SW 1271 (cell line): ENCODE data around the gene CTNNA2.
A peak's percentile ranks its signal among the peaks of the same experiment; 100 is the strongest.
"Not testable (repeated sequence)": the region's sequence is repeated elsewhere in the genome, so short reads cannot be mapped to it uniquely, and the experiment has no call there.

Source experiments
- DNase-seq, 2 experiments: peaks; one replicate each; lab custom pipeline; 2025; lab: John Stamatoyannopoulos, UW

CTNNA2 gene

GRCh38 chr2:80032684-80033083 is 519.8 kb downstream of the CTNNA2 start:
- DNase-seq = not testable (repeated sequence)

DNA sequence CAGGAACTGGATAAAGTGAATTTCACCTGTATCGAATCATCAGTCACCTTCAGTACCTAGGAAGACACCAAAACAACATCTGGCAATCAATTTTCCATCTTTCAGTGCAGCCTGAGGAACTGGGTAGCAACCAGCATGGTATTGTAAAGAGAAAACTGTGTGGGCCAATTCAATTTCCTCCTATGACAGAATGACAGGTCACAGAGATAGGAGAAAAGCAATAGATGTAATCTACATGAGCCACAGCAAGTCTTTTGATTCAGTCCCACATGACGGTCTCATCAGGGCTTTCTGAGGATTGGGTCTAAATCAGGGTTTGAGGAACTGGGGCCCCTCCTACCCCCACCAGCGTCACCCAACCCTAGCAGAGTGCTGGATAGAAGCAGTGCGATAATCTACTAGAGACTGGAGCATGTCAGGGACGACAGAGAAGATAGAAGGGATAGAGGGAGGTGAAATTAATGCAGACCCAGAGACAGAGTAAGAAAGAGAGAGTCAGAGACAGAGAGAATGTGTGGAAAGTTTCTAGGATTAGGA is 523.0 kb downstream of the CTNNA2 start:
- no peak for DNase-seq

GRCh38 chr2:80037310-80037709 is 524.5 kb downstream of the CTNNA2 start:
- DNase-seq = no peak

GRCh38 chr2:80040226-80040625 is 527.4 kb downstream of the CTNNA2 start:
- DNase-seq = no peak

GRCh38 chr2:80042635-80043034 is 529.8 kb downstream of the CTNNA2 start:
- DNase-seq = no peak

- no peak for DNase-seq
Observed at GRCh38 chr2:80048296-80048695, 535.4 kb downstream of the CTNNA2 start.

- DNase-seq = no peak
Observed at GRCh38 chr2:80050246-80050645, 537.4 kb downstream of the CTNNA2 start.

DNA sequence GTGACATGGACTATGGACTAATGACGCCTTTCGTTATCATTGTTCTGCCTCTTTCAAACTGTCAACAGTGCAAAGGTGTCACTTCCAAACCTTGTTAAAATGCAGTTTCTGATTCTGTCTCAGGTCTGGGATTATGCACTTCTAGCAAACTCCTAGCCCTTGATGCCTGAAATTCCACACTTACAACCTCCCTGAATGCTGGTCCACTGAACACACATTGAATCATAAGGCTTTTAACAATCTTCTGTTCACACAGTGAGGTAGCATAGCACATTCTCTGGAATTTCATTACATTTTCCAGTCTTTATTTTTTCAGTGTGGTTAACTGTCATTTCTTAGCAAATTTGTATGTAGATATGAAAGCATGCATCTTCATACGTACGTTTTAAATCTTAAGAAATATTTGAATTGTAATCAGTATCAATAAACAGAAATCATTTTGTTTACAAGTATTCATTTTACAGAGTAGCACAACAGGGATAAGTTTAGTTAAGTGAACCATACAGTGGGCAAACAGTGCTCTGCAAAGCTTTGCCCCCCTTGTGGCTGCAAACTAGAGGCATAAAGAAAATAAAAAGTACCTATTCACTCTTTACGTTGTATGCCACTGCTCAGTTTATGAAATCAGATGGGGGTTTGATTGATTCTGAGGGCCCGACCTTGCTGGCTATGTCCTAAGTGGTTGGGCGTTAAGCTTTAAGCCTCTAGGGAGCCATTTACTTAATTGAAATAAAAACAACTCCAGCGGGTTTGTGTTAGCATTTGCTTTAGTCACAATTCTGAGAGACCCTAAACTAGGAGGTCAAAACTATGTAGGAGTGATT is 540.9 kb downstream of the CTNNA2 start:
- DNase-seq = no peak

DNA sequence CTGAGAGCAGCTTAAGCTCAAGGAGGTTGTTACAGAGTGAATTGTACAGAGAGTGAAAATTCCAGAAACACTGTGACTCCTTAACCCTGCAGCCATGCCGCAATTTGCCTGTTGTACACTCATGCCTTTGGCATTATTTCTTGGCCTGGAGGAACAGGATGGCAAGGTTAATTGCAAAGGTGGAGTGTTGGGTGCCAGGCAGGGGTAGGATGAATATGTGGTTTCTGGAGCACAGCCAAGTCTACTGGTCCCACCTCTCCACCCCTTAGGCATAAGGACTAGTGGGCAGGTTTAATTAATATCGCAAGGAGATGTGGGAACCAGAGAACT is 541.5 kb downstream of the CTNNA2 start:
- no peak for DNase-seq

DNA sequence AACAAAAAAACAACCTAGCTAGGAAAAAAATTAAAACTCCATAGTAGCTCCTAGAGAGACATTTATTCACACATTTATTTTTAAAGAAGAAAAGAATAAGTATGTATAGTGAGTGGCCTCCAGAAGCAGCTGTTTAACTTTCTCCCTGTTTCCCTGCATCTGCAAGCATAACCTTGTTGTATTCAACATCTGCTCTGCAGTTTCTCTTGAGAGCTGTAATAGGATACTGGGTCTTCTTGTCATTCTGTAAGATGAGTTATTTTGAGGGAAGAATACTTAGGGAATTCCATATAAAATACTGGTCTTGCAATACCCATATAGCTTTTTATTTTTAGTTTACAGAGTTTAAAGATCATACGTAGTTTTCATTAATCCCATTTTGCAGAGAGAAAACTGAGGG is 545.1 kb downstream of the CTNNA2 start:
- DNase-seq = no peak

DNA sequence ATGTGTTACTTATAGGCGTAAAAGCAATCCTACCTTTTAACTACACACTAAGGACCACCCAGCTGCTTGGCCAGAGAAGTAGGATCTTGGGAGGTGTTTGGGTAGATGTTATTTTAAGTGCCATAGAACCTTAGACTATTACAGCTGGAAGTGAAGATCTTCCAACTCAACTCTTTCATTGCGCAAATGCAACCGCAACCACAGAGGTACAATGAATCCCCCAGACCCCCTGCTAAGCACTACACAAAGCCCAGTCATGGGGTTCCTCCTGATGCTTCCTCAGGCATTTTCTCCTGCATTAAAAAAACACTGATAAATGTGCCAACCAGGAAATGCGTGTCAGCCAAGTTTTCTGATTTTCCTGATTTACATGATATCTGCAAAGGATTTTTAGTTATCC is 545.7 kb downstream of the CTNNA2 start:
- no peak for DNase-seq

DNA sequence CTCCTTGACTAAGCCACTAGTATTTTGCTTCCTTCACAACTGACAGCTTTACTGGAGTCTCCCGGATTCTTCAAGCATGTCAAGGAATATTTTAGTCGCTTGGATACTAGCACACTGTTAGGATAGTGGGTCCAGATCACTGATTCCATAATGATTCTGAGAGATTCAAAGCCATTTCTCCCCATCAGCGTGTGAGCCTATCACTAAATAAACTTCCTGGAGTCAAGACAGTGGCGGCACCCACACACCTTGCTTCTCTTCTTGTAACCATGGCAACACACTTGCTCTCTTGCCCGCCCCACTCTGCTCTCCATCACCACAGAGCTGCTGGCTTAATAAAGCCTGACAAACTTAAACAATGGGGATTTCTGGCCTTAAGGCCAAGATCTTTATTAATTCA is 546.6 kb downstream of the CTNNA2 start:
- no peak for DNase-seq

DNA sequence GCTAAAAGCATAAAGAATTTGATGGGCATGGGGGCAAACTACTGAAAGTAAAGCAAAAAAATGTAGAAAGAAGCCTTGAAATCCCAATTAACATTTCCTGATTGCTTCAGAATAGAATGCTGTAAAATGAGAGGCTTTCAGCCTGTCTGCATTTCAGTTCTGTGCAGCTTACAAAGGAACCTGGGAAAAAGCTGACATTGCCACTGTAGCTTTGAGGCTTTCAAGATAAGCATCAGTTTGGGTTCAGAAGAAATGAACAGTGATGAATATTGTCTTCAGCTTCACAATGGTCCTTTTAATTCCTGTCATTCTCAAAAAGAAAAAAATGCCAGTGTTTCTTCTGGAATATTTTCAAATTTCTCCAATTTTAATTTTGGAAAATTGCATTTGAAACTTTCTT is 549.0 kb downstream of the CTNNA2 start:
- no peak for DNase-seq

DNA sequence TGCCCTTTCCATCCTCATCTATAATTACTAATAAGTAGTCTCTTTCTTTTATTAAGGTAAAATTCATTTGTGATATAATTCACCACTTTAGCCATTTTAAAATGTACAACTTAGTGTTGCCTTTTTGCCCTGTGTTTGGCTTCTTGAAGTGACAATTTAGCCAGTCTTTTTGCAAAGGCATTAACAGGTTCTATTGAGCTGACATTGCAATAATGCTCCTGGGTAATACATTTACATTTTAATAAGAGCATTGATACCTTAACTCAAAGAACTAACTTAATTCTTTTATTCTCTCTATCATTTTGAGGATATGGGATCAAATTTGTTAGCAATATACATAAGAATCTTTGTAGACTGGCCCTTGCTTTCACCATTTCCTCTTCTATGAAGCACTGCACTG is 549.4 kb downstream of the CTNNA2 start:
- DNase-seq = no peak

DNA sequence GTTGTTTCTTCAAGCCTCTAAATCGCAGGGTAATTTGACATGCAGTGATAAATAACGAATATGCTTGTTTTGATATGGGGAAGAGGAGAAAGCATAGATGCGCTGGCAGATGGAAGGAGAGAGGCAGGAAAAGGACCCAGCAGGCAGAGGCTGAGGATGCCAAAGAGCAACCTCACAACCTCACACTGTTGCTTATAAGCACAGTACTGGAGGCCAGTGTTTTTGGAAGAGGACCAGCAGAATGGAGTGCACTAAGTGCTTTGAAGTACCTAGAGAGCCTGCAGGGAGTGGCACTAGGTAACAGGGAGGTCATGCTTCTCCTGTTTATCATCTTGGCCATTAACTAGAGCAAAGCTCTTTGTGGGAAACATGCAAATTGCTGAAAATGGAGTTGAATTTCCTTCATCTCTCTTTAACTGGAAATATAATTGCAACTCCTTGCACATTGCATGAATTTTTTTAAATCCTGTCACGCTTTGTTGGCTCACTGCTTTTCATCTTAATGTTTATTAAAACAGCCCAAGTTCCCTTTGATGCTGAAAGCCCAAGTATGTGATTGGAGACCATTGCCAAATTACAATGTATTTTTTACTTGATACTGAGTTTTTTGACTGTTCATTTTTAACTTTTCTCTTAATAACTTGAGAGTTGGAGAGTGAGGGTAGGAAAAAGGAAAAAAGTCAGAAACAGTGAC is 555.3 kb downstream of the CTNNA2 start:
- DNase-seq = no peak

DNA sequence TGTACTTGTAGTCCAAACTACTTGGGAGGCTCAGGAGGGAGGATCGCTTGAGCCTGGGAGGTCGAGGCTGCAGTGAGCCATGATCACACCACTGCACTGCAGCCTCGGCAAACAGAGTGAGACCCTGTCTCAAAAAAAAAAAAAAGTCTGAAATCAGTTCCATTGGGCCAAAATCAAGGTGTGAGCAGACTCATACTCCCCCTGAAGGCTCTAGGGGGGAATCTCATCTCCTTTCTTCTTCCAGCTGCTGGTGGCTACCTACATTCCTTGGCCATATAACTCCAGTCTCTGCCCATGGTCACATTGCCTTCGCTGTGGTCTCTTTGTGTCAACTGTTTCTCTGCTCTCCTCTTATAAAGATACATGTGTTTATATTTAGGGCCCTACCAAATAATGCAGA is 557.7 kb downstream of the CTNNA2 start:
- DNase-seq = no peak

- DNase-seq = no peak
Observed at GRCh38 chr2:80071941-80072340, 559.1 kb downstream of the CTNNA2 start.

GRCh38 chr2:80073134-80073561 is 560.3 kb downstream of the CTNNA2 start:
- peak; percentile 14 to 36 for DNase-seq

DNA sequence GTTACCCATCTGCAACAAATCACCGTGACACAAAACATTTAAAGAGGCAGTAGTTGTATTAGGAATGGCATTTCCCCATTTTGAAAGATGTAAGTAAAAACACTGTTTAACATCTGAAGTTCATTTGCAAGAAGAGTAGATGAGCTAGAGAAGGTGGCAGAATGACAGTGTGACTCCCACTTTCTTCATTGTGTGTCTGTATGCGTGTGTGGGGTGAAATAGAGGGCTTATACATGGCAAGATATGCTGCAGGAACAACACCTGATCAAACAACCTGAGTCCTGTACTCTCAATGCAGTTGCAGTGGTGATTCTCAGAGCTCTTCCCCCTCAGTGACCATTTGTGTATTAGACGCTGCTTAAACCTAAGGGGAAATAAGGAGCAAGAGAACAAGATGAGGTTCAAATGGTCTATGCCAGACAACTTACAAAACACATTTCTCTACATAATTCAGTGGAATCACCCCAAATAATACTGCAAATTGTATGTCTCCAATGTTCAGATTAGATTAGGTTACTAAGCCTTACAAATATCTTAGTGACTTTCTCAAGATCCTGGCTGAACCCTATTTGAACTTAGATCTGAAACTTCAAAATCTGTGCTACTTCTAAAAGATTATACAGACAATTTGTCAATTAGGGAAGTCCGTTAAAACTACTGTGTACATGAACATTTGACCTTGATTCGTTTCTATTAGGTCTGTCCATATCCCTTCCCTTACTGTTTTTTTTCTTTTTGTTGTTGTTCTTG is 561.6 kb downstream of the CTNNA2 start:
- DNase-seq = no peak

GRCh38 chr2:80075719-80076118 is 562.9 kb downstream of the CTNNA2 start:
- no peak for DNase-seq

- DNase-seq = no peak
Observed at GRCh38 chr2:80078290-80079036, 565.6 kb downstream of the CTNNA2 start.

DNA sequence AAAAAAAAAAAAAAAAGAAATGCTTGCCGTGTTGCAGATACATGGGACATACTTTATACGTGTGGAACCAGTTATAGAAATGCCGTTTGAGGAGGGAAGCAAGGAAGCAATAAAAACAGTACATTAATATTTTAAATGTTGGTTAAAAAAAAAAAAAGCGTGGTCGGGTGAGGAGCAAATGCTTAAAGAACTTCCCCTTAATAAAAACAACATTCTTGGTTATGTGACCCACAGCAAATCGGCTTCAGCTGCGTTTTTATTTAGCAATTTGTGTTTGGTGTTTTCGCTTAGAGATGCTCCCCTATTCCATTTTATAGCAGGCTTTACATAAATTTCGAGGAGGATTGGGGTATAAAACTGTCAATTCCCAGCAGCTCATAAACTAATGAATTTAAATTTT is 568.1 kb downstream of the CTNNA2 start:
- DNase-seq = no peak
